K562 (cell line): Measurements from ENCODE around the gene OVOL3. TPM values are rescaled to one million over a fixed set of nuclear protein-coding genes. Genes with fewer than 3 reads are reported as not detected.

Source experiments
- C11orf30 ChIP-seq: fragments of 450-650 bp; IDR thresholded peaks from 2 replicates; pipeline ENCODE4 v1.6.1; 2016; ENCODE audit warnings: low read depth, mild to moderate bottlenecking
- COPS2 ChIP-seq: fragments of 450-650 bp; conservative IDR thresholded peaks from 2 replicates; pipeline ENCODE4 v1.6.1; 2016; ENCODE audit warnings: mild to moderate bottlenecking, moderate library complexity
- RERE ChIP-seq: sonication (generic); formaldehyde crosslinking; IDR thresholded peaks from 2 replicates; pipeline ENCODE4 v1.8.0; 2023; ENCODE audit warnings: missing genetic modification reagents, mild to moderate bottlenecking, borderline replicate concordance
- ZFP36 ChIP-seq: fragments of 150-350 bp; IDR thresholded peaks from 2 replicates; pipeline ENCODE4 v1.6.1; 2018; ENCODE audit warnings: low read length, low read depth; ENCODE audit not compliant: partially characterized antibody
- polyA plus RNA-seq, 8 experiments: library from polyadenylated mRNA; depleted of rRNA in 4 of 8; stranded (reverse) in 5 of 8; unstranded in 3 of 8; fragments of >200 nt; fragmentation: Nextera tagmentation in 2 of 8; fragmentation: Illumina TruSeq in 1 of 8; extraction: Ambion mirVana in 2 of 8; extraction: Trizol in 1 of 8; gene quantifications; 2 replicates each; pipeline versions ENCODE4 v1.2.1 to v1.2.3, GENCODE V29; 2011 to 2014; ENCODE audit warnings: inconsistent platforms in 1 of 8, missing spikeins in 1 of 8
- total RNA-seq, 7 experiments: library from RNA; depleted of rRNA in 6 of 7; stranded (reverse); fragments of >200 nt in 6 of 7; fragmentation: Illumina TruSeq in 2 of 7; extraction: Trizol in 2 of 7; gene quantifications; 2 replicates each; pipeline versions ENCODE4 v1.2.1 to v1.2.3, GENCODE V29; 2011 to 2021; ENCODE audit warnings: low replicate concordance in 1 of 7
- TF ChIP-seq, protein P1 (sequence below): fragments of 450-650 bp; IDR thresholded peaks from 2 replicates; pipeline ENCODE4 v1.6.1; 2016; ENCODE audit warnings: mild to moderate bottlenecking, moderate library complexity

The OVOL3 gene
- total and polyA plus RNA-seq, 9 of the 15 experiments (the other 6 are each of a cell fraction or from before 2014, with no cell fraction given) = not detected

- TF ChIP-seq, protein P1, sequence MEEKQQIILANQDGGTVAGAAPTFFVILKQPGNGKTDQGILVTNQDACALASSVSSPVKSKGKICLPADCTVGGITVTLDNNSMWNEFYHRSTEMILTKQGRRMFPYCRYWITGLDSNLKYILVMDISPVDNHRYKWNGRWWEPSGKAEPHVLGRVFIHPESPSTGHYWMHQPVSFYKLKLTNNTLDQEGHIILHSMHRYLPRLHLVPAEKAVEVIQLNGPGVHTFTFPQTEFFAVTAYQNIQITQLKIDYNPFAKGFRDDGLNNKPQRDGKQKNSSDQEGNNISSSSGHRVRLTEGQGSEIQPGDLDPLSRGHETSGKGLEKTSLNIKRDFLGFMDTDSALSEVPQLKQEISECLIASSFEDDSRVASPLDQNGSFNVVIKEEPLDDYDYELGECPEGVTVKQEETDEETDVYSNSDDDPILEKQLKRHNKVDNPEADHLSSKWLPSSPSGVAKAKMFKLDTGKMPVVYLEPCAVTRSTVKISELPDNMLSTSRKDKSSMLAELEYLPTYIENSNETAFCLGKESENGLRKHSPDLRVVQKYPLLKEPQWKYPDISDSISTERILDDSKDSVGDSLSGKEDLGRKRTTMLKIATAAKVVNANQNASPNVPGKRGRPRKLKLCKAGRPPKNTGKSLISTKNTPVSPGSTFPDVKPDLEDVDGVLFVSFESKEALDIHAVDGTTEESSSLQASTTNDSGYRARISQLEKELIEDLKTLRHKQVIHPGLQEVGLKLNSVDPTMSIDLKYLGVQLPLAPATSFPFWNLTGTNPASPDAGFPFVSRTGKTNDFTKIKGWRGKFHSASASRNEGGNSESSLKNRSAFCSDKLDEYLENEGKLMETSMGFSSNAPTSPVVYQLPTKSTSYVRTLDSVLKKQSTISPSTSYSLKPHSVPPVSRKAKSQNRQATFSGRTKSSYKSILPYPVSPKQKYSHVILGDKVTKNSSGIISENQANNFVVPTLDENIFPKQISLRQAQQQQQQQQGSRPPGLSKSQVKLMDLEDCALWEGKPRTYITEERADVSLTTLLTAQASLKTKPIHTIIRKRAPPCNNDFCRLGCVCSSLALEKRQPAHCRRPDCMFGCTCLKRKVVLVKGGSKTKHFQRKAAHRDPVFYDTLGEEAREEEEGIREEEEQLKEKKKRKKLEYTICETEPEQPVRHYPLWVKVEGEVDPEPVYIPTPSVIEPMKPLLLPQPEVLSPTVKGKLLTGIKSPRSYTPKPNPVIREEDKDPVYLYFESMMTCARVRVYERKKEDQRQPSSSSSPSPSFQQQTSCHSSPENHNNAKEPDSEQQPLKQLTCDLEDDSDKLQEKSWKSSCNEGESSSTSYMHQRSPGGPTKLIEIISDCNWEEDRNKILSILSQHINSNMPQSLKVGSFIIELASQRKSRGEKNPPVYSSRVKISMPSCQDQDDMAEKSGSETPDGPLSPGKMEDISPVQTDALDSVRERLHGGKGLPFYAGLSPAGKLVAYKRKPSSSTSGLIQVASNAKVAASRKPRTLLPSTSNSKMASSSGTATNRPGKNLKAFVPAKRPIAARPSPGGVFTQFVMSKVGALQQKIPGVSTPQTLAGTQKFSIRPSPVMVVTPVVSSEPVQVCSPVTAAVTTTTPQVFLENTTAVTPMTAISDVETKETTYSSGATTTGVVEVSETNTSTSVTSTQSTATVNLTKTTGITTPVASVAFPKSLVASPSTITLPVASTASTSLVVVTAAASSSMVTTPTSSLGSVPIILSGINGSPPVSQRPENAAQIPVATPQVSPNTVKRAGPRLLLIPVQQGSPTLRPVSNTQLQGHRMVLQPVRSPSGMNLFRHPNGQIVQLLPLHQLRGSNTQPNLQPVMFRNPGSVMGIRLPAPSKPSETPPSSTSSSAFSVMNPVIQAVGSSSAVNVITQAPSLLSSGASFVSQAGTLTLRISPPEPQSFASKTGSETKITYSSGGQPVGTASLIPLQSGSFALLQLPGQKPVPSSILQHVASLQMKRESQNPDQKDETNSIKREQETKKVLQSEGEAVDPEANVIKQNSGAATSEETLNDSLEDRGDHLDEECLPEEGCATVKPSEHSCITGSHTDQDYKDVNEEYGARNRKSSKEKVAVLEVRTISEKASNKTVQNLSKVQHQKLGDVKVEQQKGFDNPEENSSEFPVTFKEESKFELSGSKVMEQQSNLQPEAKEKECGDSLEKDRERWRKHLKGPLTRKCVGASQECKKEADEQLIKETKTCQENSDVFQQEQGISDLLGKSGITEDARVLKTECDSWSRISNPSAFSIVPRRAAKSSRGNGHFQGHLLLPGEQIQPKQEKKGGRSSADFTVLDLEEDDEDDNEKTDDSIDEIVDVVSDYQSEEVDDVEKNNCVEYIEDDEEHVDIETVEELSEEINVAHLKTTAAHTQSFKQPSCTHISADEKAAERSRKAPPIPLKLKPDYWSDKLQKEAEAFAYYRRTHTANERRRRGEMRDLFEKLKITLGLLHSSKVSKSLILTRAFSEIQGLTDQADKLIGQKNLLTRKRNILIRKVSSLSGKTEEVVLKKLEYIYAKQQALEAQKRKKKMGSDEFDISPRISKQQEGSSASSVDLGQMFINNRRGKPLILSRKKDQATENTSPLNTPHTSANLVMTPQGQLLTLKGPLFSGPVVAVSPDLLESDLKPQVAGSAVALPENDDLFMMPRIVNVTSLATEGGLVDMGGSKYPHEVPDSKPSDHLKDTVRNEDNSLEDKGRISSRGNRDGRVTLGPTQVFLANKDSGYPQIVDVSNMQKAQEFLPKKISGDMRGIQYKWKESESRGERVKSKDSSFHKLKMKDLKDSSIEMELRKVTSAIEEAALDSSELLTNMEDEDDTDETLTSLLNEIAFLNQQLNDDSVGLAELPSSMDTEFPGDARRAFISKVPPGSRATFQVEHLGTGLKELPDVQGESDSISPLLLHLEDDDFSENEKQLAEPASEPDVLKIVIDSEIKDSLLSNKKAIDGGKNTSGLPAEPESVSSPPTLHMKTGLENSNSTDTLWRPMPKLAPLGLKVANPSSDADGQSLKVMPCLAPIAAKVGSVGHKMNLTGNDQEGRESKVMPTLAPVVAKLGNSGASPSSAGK = peak; percentile 74
- TF ChIP-seq COPS2 (no peak), RERE (0 out of 2 replicates have a peak, but pooled peaks have one; percentile 66), ZFP36 (peak; percentile 29), C11orf30 (peak; percentile 34; the same call in 1 of the 2 replicates)
Measured at GRCh38 chr19:36139473-36140303, 28.7 kb downstream of the OVOL3 start, which contains the start of gene CAPNS1 (continued).
